Stimulated activated CD8-positive, alpha-beta memory T cell treated with anti-CD3 and anti-CD28 coated beads, Interleukin-4, amount 100 ng/mL, for 4 hours (primary cell): ENCODE measurements around the gene ZSWIM6.

ENCODE experiments used
- DNase-seq, 2 donors: peaks; one replicate each; pipeline ENCODE4 v3.0.0-alpha.2; 2020; ENCODE audit warnings: low read depth in 2 of 2, low spot score in 1 of 2

The ZSWIM6 gene

DNA sequence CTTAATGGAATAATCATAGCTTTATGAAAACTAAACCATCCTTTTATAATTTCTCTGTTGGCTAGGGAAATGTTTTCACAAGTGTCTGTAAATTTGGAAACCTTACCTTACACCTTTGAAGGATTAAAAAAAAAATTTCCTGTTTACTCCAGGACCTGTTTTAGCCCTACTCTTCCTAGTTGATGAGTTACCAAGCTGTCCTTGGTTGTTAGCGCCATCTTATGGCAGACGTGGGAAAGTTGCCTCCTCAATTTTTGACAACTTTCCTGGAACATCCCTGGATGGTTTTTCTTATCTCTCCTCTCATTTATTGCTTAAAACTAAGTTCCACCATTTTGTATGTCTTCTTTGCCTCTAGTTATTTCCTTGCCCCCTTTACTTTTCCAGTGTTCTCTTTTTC lies 25.7 kb downstream of the ZSWIM6 start:
- no peak for DNase-seq

GRCh38 chr5:61362796-61363368 lies 30.8 kb downstream of the ZSWIM6 start:
- DNase-seq: no peak

GRCh38 chr5:61363401-61364114 lies 31.5 kb downstream of the ZSWIM6 start:
- no peak for DNase-seq

DNA sequence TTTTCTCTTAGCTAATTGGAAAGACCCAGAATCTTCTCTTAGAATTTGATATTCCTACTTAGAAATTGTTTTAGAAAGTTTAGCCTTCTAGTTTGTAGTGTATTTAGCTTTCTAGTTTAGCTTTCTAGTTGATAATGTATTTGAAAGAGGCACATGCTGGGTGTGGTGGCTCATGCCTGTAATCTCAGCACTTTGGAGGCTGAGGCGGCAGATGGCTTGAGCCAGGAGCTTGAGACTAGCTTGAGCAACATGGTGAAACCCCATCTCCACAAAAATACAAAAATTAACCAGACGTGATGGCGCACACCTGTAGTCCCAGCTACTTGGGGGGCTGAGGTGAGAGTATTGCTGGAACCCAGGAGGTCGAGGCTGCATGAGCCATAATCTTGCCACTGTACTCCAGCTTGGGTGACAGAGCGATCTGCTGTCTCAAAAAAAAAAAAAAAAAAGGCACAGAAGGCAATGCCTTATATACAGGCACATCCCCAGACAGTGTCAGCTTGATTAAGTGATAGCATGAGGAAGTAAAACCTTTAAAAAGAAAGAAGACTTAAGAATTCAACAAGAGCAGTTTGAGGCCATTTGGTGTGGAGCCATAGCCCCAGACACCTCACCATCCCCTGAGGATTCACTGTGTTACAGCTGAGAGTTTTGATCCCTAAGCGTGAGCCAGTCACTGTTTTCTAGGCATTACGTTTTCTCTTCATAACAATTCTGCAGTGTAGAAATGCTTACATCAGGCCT lies 34.6 kb downstream of the ZSWIM6 start:
- no peak for DNase-seq

DNA sequence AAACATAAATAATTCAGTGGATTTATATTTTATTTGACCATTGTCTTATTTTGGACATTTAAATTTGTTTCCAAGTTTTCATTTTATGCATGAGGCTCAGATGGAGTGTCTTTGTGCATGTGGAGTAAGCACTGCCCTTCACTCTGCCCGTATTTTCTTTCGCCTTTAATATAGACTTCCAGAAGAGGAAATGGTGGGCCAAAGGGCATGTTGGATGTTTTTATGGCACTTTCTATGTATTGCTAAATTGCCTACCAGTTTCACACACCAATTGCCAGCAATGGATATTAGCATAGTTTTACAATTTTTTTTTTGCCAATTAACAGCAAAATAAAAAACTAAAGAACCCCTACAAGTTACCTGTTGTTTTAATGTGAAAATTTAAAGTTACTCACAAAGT lies 38.4 kb downstream of the ZSWIM6 start:
- no peak for DNase-seq

DNA sequence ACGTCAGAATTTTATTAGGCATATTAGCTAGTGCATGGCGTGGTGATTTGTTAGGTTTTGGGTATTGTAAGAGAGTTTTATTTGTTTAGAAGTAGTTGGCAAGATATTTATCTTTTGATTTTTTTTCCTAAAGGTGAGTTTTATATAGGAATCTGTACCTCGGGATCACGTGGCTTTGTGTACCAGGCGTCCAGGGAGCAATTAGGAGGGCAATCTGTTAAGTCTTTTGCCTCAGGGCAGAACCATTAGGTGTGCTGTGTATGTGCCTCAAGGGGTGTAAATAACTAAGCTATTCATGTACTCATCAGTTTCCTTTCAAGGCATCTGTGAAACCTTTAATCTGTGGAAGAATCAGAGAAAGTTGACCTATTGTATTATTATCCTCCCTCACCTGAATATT lies 39.4 kb downstream of the ZSWIM6 start:
- no peak for DNase-seq

- no peak for DNase-seq
These were observed 47.6 kb downstream of the ZSWIM6 start for GRCh38 chr5:61379677-61380076.

GRCh38 chr5:61381968-61382367 lies 49.9 kb downstream of the ZSWIM6 start:
- DNase-seq: no peak

DNA sequence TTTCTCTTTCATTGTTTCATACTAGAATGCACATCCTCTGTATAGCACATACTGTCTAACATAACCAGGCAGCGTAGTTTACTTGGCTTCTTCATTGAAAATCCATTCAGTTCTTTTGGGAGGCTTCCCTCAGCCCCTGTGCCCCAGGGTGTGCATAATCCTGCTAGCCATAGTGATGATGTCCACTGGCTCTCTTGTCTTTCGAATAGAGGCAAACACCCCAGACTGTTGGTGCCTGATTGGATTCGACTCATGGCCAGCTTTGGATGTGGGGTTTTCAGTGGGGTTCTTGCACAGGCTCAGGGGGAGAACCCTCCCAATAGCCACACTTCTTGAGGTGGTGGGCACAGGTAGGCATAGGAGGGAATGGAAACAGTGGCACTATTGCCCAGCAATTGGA lies 53.6 kb downstream of the ZSWIM6 start:
- DNase-seq: no peak

DNA sequence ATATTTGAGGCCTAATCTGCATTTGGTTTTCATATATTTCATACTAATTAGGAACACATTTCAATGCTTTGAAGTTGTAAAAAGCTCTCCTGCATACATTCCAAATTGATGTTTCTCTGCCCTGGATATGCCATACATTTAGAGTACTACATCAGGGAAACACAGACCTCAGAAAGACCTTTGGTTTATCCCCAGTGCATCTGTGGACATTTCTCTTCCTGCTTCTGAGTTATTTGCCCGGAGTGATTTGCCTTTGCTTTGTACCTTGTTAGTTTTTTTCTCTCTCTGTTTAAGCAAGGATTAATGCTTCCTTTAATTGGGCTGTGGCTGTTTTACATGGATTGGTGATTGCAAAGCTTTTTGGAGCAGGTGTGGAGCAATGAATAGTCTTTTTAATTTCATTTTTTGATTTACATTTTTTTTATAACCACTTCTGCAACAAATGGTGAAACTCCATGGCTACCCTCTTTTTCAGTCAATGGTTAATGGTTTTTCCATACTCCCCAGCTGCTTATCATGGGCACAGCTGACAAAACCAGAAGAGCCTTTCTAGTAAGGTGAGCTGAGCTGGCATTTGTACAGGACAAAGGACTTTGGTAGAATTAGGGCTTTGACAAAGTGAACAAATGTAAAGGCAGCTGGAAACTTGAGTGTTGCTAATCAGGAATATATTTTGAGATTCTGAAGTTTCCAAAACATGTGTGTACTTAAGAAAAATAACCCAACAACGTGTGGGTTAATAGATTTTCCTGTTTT lies 54.2 kb downstream of the ZSWIM6 start:
- DNase-seq: no peak

GRCh38 chr5:61389609-61390008 lies 57.6 kb downstream of the ZSWIM6 start:
- no peak for DNase-seq

GRCh38 chr5:61394078-61394704 lies 62.1 kb downstream of the ZSWIM6 start:
- no peak for DNase-seq

DNA sequence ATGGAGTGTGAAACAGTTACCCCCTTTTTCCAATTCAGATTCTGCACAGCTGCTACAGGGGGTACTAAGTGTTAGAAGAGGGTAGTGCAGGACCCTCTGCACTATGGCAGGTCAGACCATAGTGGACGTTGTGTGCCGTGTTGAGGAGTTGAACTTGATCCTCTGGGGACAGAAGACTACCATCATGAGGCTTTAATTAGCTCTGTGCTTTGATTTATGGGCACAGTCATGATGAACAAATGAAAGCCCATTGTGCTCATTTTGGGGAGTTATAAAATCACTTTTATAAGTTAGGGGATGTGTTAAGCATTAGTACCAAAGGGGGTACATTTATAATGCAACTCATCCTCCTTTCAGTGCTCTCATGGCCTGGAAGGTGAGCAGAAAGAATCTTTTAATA lies 62.7 kb downstream of the ZSWIM6 start:
- DNase-seq: no peak

DNA sequence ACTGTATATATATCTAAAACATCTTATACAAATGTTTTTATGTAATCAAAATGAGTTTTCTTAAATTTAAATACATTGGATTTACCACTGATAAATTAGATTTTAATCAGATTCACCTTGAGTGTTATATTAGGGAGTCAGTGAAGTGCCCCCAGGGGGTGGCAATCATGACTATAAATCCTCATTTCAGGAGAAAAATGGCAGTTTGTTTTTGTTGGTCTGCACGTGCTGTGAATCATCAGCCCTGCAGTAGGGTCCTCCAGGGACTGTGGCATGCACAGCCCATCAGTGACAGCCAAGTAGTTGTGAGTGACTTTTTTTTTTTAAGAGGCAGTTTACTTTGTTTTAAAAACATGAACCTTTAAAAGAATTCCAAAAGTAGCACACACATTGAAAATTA lies 65.2 kb downstream of the ZSWIM6 start:
- no peak for DNase-seq

DNA sequence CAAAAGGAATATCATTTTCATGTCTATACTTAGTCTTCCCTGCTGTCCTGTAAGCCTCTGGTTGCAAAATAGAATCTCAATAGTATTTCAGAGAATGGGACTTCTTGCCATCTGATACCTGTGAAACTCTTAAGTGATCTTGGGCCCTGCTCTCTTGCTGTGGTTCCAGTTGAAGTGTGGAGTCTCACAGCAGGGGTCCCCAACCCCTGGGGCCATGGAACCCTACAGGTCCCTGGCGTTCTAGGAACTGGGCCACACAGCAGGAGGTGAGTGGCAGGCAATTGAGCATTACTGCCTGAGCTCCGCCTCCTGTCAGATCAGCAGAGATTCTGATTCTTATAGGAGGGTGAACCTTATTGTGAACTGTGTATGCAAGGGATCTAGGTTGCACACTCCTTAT lies 65.9 kb downstream of the ZSWIM6 start:
- no peak for DNase-seq

- no peak for DNase-seq
These were observed 66.4 kb downstream of the ZSWIM6 start for GRCh38 chr5:61398440-61398839.

DNA sequence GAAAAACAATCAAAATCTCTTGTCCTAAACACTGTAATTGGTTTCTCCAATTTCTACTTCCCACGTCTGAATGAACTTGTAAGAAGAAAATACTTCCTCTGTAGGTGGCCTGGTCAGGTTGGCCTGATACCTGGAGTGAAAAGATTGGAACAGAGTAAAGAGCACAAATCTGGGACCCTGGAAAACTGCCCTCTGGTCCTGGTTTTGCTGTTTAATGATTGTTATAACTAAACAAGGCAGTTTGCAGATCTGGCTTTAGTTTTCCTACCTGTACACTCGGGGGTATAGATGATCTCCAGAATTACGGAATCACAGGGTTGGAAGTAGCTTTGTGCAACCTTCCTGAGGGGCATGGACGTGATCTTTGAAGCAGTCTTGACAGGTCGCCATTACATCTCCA lies 67.6 kb downstream of the ZSWIM6 start:
- no peak for DNase-seq

DNA sequence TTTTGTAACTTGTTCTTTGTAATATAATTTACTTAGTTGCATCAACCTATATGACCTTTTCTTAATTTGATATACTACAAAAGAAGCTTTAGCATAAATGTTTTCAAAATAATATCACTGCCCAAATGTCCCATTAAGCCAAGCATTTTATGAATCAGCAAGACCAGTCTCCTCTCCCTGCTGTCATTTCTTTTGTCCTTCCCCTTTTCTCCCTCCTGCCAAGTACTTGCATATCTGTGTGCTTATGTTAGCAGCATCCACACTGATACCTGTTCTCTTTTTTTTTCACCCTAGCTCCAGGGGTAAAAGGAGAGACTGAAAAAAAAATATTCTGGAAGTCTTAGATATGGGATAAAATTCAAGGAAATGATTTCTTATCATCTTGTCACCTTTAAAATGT lies 69.7 kb downstream of the ZSWIM6 start:
- DNase-seq: no peak

DNA sequence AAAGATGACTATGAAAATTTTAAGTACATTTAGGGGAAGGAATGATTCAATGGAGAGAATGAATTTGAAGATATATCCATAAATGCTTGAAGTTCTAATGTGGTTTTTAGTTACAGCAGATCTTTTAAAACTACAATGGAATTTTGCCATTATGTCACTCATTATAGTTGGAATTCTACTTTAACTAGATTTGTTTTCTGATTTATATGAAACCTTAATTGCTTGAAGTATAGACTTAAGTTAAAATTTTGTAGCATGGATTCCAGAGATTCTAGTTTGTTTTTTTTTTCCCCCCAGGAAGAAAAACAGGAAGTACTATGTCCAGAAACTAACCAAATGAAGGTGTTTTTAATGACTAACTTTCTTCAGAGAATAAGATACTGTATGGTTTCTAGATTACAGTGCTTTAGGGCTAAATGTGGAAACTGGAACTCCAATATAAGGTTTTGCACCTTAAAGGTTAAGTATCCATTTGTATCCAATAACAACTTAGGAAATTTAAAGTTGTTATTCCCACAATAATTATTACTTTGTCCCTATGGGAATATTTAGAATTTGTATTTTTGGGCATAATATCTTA lies 70.3 kb downstream of the ZSWIM6 start:
- no peak for DNase-seq

- no peak for DNase-seq
These were observed 71.2 kb downstream of the ZSWIM6 start for GRCh38 chr5:61402970-61403900.
